Rectal smooth muscle tissue (tissue), 1 donor: ENCODE results near the gene MDK.

ENCODE experiments used
- H3K27ac ChIP-seq: one replicate; pipeline ENCODE4 v1.7.0; 2013; ENCODE audit warnings: low read depth, low read length, inconsistent platforms
- H3K27me3 ChIP-seq: one replicate; pipeline ENCODE4 v1.7.0; 2013; ENCODE audit warnings: low read length; ENCODE audit not compliant: control insufficient read depth, insufficient read depth
- H3K36me3 ChIP-seq: one replicate; pipeline ENCODE4 v1.7.0; 2013; ENCODE audit warnings: low read length; ENCODE audit not compliant: control insufficient read depth, insufficient read depth
- H3K4me1 ChIP-seq: one replicate; pipeline ENCODE4 v1.7.0; 2013; ENCODE audit warnings: low read length; ENCODE audit not compliant: control insufficient read depth, insufficient read depth
- H3K4me3 ChIP-seq: one replicate; pipeline ENCODE4 v1.7.0; 2013; ENCODE audit warnings: low read length
- H3K9ac ChIP-seq: one replicate; pipeline ENCODE4 v1.7.0; 2013; ENCODE audit warnings: low read length

The MDK gene

DNA sequence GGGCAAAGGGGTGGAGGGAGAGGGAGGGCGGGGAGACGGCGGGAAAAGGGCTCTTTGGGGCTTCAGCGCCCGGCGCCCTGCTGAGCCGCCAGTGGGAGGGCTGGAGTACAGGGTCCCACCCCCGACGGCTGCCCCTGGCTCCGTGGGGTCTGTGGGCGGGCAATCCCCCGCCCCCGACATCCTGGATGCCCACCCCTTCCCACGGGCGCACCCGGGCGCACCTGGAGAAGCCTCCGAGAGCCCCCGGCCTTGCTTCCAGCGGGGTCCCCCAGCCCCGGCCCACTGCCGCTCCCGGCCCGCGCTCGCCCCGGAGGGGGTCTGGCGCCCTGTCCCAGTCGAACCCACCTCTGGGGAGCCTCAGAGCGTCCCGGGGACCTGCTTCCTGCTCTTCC is 9.7 kb downstream of the MDK start:
- Histone ChIP-seq H3K9ac (no peak overlapping the region), H3K4me1 (no peaks in the 10 kb centered on the region), H3K27ac (no peak overlapping the region), H3K4me3 (no peak overlapping the region), H3K36me3 (no peaks in the 10 kb centered on the region), H3K27me3 (peaks cover 27% of the 10 kb centered on the region)

DNA sequence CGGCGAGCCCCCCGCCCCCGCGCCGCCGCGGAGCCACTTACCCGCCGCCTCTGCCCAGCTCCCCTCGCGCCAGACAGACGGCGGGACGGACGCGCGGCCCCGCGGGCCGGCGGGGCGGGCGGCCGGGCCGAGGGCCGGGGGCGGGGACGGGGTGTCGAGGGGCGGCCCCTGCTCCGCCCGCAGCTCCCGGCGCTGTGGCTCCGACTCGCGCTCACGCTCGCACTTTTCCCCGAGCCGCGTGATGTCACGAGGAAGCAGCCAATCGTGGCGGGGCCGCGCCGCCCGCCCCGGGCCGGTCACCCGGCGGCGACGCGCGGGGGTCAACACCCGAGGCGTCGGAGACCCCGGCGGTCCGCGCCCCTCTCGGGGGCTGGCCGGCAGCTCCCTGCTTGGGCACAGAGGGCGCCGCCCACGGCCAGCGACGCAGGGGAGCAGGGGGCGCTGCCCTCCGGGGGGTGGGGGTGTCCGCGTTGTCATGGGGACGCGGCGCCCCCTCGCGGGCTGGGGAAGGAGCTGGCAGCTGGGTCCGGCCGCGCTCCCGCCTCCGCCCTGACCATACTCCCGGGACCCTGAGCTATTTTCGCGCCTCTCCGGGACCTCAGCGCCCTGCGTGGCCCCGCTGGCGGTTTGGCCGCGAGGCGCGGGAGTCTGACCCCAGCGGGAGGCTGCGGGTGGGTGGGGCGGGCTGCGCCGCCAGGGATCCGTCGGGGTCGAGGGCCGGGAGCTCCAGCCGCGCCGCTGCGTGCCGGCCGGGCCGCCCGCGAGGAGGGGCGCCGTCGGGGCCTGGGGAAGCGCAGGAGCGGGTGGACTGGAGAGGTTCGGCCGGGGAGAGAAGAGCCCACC is 10.3 kb downstream of the MDK start, which contains the start of gene CHRM4:
CHRM4 (minus strand) TSS at position 199 of the 843 bp plus-strand sequence. CDS start 5,219 bp downstream, outside the sequence.
- peaks cover 24% of the 10 kb centered on the region for H3K27me3 ChIP-seq
- H3K9ac ChIP-seq, result no peak within 1 kb of the TSS
- H3K36me3 ChIP-seq, result no peaks in the 10 kb centered on the region
- no peaks in the 10 kb centered on the region for H3K4me1 ChIP-seq
- peak within 1 kb of the TSS; percentile 44 for H3K4me3 ChIP-seq
- no peak within 1 kb of the TSS for H3K27ac ChIP-seq

DNA sequence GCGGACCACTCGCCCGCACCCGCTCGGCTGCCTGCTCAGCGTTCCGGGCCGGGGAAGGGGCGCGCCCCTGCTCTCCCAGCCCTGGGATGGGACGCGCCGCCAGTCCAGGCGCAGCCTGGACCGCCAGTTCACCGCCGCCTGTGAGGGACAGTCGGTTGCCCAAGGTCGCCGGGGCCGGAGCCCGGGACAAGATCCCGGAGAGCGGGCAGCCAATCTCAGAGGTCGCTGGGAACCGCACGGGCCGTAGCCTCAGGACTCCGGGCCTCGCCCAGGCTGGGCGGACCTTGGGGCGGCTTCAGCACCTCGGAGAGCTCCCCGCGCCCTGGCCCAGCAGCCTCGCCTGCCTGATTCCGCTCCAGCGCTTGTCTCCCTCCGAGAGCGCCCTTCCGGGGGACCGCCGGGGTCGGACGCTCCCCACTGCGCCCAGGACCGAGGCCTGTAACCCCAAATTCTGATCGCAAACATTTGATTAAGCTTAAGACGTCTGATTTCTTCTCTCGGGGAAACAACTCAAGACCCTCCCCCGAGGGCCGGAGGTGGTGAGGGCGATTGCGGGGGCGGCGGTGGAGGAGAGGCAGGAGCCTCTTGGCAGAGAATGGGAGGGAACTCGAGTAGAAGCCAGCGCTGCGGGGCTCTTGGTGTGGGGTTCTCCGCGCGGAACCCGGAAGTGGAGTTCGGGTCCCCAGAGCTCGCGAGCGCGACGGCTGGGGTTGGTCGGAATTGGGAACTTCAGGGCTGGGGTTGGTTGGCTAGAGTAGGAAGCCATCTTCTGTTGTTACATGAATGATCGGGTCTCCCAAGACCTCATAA is 11.2 kb downstream of the MDK start:
- Histone ChIP-seq H3K36me3 (peaks cover 4% of the 10 kb centered on the region), H3K4me1 (no peaks in the 10 kb centered on the region), H3K27ac (no peak overlapping the region), H3K27me3 (peaks cover 20% of the 10 kb centered on the region), H3K4me3 (peak overlapping the region; percentile 44), H3K9ac (no peak overlapping the region)

DNA sequence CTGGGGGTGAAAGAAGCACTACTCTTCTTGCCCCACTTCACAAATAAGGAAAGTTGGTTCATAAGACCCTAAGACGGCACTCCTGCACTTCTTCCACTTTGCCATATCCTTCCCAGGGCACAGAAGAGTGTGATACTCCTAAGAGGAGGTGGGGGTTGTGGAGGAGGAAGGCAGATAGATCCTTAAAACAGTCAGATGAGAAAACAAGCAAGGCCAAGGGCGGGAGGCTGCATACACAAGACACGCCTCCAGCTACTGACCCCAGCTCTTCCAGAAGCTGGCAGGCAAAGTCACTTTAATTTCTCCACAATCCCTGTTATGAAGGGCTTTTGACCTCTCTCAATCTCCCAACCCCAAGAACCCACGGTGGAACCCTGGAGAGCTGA is 11.8 kb downstream of the MDK start:
- Histone ChIP-seq H3K4me1 (no peaks in the 10 kb centered on the region), H3K27me3 (peaks cover 20% of the 10 kb centered on the region), H3K36me3 (peaks cover 8% of the 10 kb centered on the region), H3K27ac (no peak overlapping the region), H3K4me3 (no peak overlapping the region), H3K9ac (no peak overlapping the region)

DNA sequence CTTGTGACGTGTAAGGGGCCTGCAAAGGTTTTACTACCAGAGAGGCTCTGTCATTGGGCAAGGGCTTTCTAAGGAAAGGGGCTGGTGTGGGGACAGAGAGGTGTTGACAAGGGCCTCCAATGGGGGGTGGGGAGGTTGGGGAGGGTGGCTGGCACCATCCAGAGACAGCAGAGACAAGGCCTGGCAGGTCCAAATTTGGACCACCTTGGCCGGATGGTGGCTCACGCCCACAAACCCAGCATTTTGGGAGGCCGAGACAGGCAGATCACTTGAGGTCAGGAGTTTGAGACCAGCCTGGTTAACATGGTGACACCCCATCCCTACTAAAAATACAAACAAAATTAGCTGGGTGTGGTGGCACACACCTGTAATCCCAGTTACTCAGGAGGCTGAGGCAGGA is 12.3 kb downstream of the MDK start:
- Histone ChIP-seq H3K27ac (no peak overlapping the region), H3K4me3 (no peak overlapping the region), H3K27me3 (peaks cover 20% of the 10 kb centered on the region), H3K9ac (no peak overlapping the region), H3K4me1 (no peaks in the 10 kb centered on the region), H3K36me3 (peaks cover 8% of the 10 kb centered on the region)

DNA sequence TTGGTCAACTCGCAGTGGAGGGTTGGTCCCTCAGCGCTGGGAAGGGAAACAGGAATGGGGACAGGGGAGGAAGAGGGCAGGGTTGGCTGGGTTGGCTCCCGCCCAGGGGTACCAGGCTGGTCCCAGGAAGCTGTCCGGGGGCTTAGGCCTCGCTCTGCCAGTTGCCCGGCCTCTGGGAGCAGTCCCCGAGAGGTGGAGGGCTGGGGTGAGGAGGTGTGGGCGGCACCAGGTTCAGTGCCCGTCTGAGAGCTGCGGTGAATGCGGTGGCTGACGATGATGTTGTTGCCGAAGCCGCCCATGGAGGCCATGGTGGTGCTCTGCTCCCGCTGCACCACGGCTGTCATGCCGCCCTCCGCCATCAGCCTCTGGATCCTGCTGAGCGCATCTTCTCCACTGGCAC is 16.1 kb downstream of the MDK start:
- Histone ChIP-seq H3K27me3 (no peaks in the 10 kb centered on the region), H3K27ac (no peak overlapping the region), H3K36me3 (peaks cover 16% of the 10 kb centered on the region), H3K4me1 (no peaks in the 10 kb centered on the region), H3K9ac (no peak overlapping the region), H3K4me3 (no peak overlapping the region)

DNA sequence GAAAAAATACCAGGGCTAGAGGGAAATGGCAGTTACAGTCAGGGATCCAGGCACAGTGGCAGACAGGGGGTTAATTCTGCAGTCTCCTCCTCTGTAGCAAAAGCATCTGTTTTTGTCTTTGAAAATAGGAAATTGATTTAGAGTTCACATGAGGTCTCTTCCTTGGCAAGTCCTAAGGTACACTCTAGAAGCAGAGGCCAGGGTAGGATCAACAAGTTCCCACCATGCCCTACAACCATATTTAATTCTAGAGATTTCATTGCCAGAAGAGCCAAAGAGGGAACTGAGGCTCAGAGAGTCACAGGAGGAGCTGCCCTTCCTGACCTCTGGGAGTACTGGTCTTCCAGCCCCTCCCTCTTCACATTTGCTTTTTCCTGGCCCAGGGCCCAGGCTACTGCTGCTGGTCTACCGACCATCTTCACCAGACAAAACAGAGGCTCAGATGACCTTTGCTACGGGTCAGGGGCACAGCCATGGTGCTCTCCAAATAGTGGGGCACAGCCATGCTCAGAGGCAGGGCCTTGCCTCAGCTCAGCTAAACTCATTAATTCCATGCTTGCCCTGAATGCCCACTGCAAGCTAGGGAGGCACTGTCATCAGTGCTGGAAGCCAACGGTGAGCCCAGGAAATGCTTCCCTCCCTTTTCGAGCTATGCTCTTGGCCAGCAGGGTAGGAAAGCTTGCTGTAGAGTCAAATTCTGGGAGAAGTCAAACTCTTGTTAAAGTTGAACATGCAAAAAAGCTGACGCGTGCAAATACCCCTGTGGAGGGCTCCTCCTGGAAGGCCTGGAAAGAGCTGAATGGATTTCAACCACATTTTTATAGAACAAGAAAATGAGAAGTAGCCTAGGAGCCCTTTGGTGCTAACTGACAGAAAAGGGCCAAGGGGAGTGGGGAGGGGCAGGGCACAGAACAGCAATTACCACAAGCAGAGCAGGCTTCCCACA is 21.8 kb downstream of the MDK start:
- Histone ChIP-seq H3K9ac (no peak overlapping the region), H3K27me3 (no peaks in the 10 kb centered on the region), H3K4me1 (no peaks in the 10 kb centered on the region), H3K27ac (no peak overlapping the region), H3K36me3 (peaks cover 19% of the 10 kb centered on the region), H3K4me3 (no peak overlapping the region)

DNA sequence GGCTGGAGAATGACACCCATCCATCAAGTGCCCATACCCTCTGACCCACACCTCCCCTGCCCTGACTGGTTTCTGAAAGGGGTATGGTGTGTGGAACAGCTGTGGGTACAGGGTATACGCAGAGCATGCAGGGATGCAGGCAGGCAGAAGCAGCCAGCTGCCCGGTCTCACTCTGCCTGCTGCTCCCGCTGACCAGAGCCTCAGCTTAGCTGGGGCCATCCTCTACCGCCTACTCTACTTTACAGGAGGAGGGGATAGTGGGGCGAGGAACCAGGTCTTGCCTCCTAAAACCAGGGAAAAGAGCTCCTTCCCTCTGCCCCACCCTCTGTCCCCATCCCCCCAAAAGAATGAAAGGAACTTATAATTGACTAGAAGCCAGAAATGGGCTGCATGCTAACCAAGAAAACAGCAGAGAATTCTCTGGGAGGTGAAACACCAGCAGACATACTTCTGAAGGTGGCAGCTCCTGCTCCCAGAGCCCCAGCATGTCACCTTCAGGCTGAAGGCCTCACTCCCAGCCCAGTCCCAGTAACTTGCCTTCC is 23.1 kb downstream of the MDK start:
- Histone ChIP-seq H3K4me1 (no peaks in the 10 kb centered on the region), H3K4me3 (no peak overlapping the region), H3K27ac (no peak overlapping the region), H3K27me3 (no peaks in the 10 kb centered on the region), H3K9ac (no peak overlapping the region), H3K36me3 (peaks cover 25% of the 10 kb centered on the region)

DNA sequence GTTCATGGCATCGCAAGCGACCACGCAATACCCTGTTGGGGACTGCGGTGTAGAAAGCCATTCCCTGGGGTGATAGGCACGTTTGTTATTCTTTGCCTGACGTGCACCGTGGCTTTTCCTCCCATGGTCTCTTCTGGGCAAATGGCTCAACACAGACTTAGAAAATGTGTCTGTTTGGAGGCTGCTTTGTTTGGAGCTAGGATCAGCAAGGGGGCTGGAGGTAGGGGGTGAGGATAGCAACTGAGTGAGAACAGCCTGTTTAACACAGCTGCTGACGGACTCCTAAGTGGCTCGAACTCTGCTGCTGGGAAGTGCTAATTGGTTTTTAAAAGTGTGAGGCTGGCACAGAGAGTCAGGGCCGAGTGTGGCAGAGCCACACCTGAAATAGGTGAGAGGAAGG is 26.2 kb downstream of the MDK start:
- Histone ChIP-seq H3K27ac (no peak overlapping the region), H3K36me3 (peaks cover 27% of the 10 kb centered on the region), H3K4me3 (no peak overlapping the region), H3K9ac (no peak overlapping the region), H3K4me1 (no peaks in the 10 kb centered on the region), H3K27me3 (no peaks in the 10 kb centered on the region)

DNA sequence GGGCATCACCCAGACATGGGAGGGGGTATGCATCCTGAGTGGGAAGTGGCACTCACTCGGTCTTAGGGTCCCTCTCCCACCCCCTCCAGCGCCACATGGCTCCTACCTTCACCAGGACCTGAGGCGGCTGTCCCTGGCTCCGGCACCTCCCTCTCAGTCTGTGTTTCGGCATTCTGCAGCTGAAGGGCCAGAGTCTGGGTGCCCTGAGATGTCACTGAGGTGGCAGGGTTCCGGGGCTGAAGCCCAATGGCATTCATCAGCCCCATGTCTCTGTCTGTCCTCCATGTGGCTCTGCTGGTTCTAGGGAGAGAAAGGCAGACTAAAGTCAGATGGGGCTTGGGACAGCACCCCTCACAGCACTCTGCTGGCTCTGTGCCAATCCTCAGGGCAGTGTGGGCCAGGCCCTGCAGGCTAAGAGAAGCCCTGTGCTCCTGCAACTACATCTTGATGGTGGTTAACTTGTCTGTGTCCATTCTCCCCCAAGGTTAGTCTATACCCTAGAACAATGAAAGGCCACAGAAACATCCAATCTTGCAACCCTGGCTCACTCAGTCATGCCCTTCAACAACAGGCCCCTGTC is 27.0 kb downstream of the MDK start:
- peaks cover 30% of the 10 kb centered on the region for H3K36me3 ChIP-seq
- H3K4me1 ChIP-seq, result no peaks in the 10 kb centered on the region

DNA sequence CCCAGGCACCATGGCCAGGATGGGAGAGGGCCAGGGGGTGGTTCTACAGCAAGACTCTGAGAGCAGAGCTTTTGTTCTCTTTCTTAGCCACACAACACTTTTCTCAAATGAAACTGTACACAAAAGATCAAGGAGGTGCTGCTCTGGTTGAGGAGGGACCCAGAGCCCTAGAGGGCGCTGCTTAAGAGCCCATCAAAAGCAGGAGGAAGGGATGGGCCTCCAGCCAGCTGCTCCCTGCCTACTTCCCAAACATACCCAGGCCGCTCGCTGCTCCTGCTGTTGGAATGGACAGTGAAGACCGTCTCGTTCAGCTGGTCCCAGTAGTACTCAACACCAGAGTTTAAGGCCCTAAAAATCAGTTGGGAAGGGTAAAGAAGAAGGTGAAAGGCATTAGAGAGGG is 28.6 kb downstream of the MDK start:
- peaks cover 29% of the 10 kb centered on the region for H3K36me3 ChIP-seq
- no peaks in the 10 kb centered on the region for H3K4me1 ChIP-seq
- no peak overlapping the region for H3K4me3 ChIP-seq
- H3K27ac ChIP-seq, result no peak overlapping the region
- no peak overlapping the region for H3K9ac ChIP-seq
- H3K27me3 ChIP-seq, result no peaks in the 10 kb centered on the region

More for the DNA sequence above, 27.0 kb downstream of the MDK start:
- Histone ChIP-seq H3K9ac (no peak overlapping the region), H3K27ac (no peak overlapping the region), H3K27me3 (no peaks in the 10 kb centered on the region), H3K4me3 (no peak overlapping the region)
